ENCODE data around the gene CD46.

DNA sequence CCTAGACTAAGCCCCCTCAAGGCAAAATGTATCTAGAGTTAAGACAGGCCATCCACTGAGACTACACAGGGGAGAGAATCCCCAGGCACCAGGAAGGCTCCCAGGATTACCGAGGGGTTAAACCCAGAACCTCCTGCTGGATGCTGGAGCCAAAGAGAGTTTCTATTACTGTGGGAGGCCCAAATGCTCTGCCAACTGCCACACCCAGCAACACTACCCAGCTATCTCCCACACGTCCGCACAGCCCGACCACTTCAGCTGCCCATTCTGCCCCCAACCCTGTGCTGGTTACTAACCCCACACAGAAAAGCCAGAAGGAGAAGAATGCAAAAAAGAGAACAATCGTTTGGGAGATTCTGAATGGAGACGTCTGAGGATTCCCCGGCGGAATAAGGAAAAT lies 63.6 kb downstream of the CD46 start:
- TF ChIP-seq, protein P1, sequence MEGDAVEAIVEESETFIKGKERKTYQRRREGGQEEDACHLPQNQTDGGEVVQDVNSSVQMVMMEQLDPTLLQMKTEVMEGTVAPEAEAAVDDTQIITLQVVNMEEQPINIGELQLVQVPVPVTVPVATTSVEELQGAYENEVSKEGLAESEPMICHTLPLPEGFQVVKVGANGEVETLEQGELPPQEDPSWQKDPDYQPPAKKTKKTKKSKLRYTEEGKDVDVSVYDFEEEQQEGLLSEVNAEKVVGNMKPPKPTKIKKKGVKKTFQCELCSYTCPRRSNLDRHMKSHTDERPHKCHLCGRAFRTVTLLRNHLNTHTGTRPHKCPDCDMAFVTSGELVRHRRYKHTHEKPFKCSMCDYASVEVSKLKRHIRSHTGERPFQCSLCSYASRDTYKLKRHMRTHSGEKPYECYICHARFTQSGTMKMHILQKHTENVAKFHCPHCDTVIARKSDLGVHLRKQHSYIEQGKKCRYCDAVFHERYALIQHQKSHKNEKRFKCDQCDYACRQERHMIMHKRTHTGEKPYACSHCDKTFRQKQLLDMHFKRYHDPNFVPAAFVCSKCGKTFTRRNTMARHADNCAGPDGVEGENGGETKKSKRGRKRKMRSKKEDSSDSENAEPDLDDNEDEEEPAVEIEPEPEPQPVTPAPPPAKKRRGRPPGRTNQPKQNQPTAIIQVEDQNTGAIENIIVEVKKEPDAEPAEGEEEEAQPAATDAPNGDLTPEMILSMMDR (conservative IDR thresholded peaks at IDR 0.05 in 1 of 2, IDR thresholded peaks at IDR 0.05 in 1 of 2; ENCODE audit: extremely low read depth in 1 of 2, insufficient read depth in 1 of 2, low read depth in 1 of 2, low read length in 2 of 2), result no peak
- no peak for TF ChIP-seq EZH2 (IDR thresholded peaks at IDR 0.05; ENCODE audit: borderline replicate concordance, low read length)
